GM12878 (cell line): ENCODE results near the gene CHRM5. TPM values are rescaled to one million over a fixed set of nuclear protein-coding genes. Genes with fewer than 3 reads are reported as not detected.

Source experiments
- ATAC-seq: fragments of 200-7000 bp; cut with Tn5 transposase; 3 replicates; pipeline ENCODE4 v1.9.1; 2020; ENCODE audit warnings: mild to moderate bottlenecking, moderate library complexity
- BruUV-seq: library from RNA; stranded (reverse); fragments of 400-500 nt; replicated peaks from 2 replicates; lab custom pipeline; 2021; lab: Mats Ljungman, UMichigan
- CTCF ChIA-PET: fragments of 300-600 bp; sonication (Branson Sonifier 250); formaldehyde crosslinking; extraction: SDS; loops from one replicate; lab custom pipeline; 2021; ENCODE audit warnings: inconsistent platforms; lab: Yijun Ruan, JAX
- POLR2A ChIA-PET: fragments of 350-600 bp; formaldehyde crosslinking; extraction: SDS; loops from one replicate; lab custom pipeline; 2021; ENCODE audit warnings: inconsistent platforms; lab: Charles Lee
- RAD21 ChIA-PET: fragments of 300-600 bp; sonication (Branson Sonifier 250); formaldehyde crosslinking; loops from one replicate; lab custom pipeline; 2023; ENCODE audit warnings: antibody characterized with exemption; ENCODE audit not compliant: unreplicated experiment; lab: Charles Lee
- SMC1A ChIA-PET: fragments of 300-600 bp; sonication (Branson Sonifier 250); formaldehyde crosslinking; loops from one replicate; lab custom pipeline; 2023; ENCODE audit not compliant: unreplicated experiment, uncharacterized antibody; lab: Charles Lee
- DNase-seq: peaks from one replicate; pipeline ENCODE4 v3.0.0-alpha.2; 2011; ENCODE audit warnings: low read depth, low spot score
- FAIRE-seq: peaks from 3 replicates; lab custom pipeline; 2011; peaks lifted over from hg19 to GRCh38; lab: Jason Lieb, UNC
- H2AFZ ChIP-seq: 2 replicates; pipeline ENCODE4 v1.6.0; 2011; ENCODE audit warnings: low read depth, low read length, control low read depth; ENCODE audit not compliant: control insufficient read depth
- H3K27ac ChIP-seq: 2 replicates; pipeline ENCODE4 v1.5.1; 2011; ENCODE audit warnings: control low read depth; ENCODE audit not compliant: control insufficient read depth, insufficient read depth
- H3K27me3 ChIP-seq, 2 experiments: replicated peaks in 1 of 2; 2 replicates each; pipeline versions ENCODE4 v1.6.0 to v1.6.1; 2011; ENCODE audit warnings: low read length in 1 of 2; ENCODE audit not compliant: control insufficient read depth in 2 of 2, insufficient read depth in 2 of 2
- H3K36me3 ChIP-seq, 2 experiments: 2 replicates each; pipeline ENCODE4 v1.5.1; 2011; ENCODE audit warnings: low read length in 1 of 2; ENCODE audit not compliant: control insufficient read depth in 2 of 2, insufficient read depth in 2 of 2
- H3K4me1 ChIP-seq: 2 replicates; pipeline ENCODE4 v1.6.1; 2011; ENCODE audit warnings: mild to moderate bottlenecking, low read length, moderate library complexity, mixed read lengths; ENCODE audit not compliant: control insufficient read depth, insufficient read depth
- H3K4me2 ChIP-seq: 2 replicates; pipeline ENCODE4 v1.6.0; 2011; ENCODE audit warnings: control low read depth; ENCODE audit not compliant: control insufficient read depth, insufficient read depth
- H3K4me3 ChIP-seq: fragments of 200-600 bp; sonication (generic); 2 replicates; pipeline ENCODE4 v1.5.1; 2016
- H3K79me2 ChIP-seq: 2 replicates; pipeline ENCODE4 v1.6.0; 2011; ENCODE audit warnings: low read length; ENCODE audit not compliant: control insufficient read depth, insufficient read depth
- H3K9ac ChIP-seq: 2 replicates; pipeline ENCODE4 v1.8.0; 2011; ENCODE audit warnings: low read length, control low read depth, mixed read lengths; ENCODE audit not compliant: control insufficient read depth, insufficient read depth
- H3K9me3 ChIP-seq: replicated peaks from 3 replicates; pipeline ENCODE4 v1.5.1; 2011; ENCODE audit warnings: mild to moderate bottlenecking, low read length; ENCODE audit not compliant: control insufficient read depth, insufficient read depth
- H4K20me1 ChIP-seq: 2 replicates; pipeline ENCODE4 v1.6.0; 2011; ENCODE audit not compliant: control insufficient read depth, insufficient read depth
- CEBPB ChIP-seq, 2 experiments: fragments of 150-350 bp in 1 of 2; IDR thresholded peaks; 2 replicates each; pipeline ENCODE4 v1.6.1; 2012 to 2014; ENCODE audit warnings: low read depth in 2 of 2, low read length in 2 of 2, borderline replicate concordance in 1 of 2, inconsistent platforms in 1 of 2
- GATAD2B ChIP-seq: fragments of 450-650 bp; conservative IDR thresholded peaks from 2 replicates; pipeline ENCODE4 v1.6.1; 2017; ENCODE audit warnings: low read depth, mild to moderate bottlenecking, moderate library complexity
- NBN ChIP-seq: fragments of 450-650 bp; IDR thresholded peaks from 2 replicates; pipeline ENCODE4 v1.6.1; 2016
- NFXL1 ChIP-seq: fragments of 450-650 bp; IDR thresholded peaks from 2 replicates; pipeline ENCODE4 v1.6.1; 2017; ENCODE audit warnings: antibody characterized with exemption, mild to moderate bottlenecking, borderline replicate concordance
- NR2F1 ChIP-seq: fragments of 450-650 bp; conservative IDR thresholded peaks from 2 replicates; pipeline ENCODE4 v1.6.1; 2017; ENCODE audit warnings: mild to moderate bottlenecking
- PAX5 ChIP-seq: IDR thresholded peaks from 2 replicates; pipeline ENCODE4 v1.6.1; 2011; ENCODE audit warnings: low read depth, low read length, borderline replicate concordance
- PAX8 ChIP-seq: fragments of 450-650 bp; IDR thresholded peaks from 2 replicates; pipeline ENCODE4 v1.6.1; 2017; ENCODE audit warnings: mild to moderate bottlenecking, moderate library complexity
- POLR2AphosphoS2 ChIP-seq: IDR thresholded peaks from 2 replicates; pipeline ENCODE4 v1.6.1; 2011; ENCODE audit warnings: low read depth, mild to moderate bottlenecking, low read length, improper control_type of control experiment, moderate library complexity
- RUNX3 ChIP-seq: IDR thresholded peaks from 2 replicates; pipeline ENCODE4 v1.6.1; 2012; ENCODE audit warnings: low read length, inconsistent platforms
- SP1 ChIP-seq: IDR thresholded peaks from one replicate; pipeline ENCODE4 v1.6.1; 2011; ENCODE audit warnings: low read depth, low read length
- ZNF207 ChIP-seq: fragments of 450-650 bp; IDR thresholded peaks from 2 replicates; pipeline ENCODE4 v1.6.1; 2014; ENCODE audit warnings: antibody characterized with exemption, mild to moderate bottlenecking, borderline replicate concordance
- ZNF274 ChIP-seq: IDR thresholded peaks from one replicate; pipeline ENCODE4 v1.8.0; 2011; ENCODE audit not compliant: insufficient read length, insufficient read depth
- ZSCAN29 ChIP-seq: fragments of 450-650 bp; IDR thresholded peaks from 2 replicates; pipeline ENCODE4 v1.6.1; 2017; ENCODE audit warnings: mild to moderate bottlenecking, moderate library complexity
- WGBS: methylation state at CpG from one replicate; pipeline ENCODE4 v1.1.6; 2016; ENCODE audit warnings: low lambda C conversion rate; ENCODE audit not compliant: insufficient replicate concordance, insufficient coverage; ENCODE audit errors: missing lambda C conversion rate; 5-methylcytosine and 5-hydroxymethylcytosine counted together
- in situ Hi-C: fragments of 300-500 bp; cut with MboI; formaldehyde crosslinking; loops from 9 replicates; pipeline ENCODE4 v1.14.3; 2018; ENCODE audit warnings: mixed read lengths
- intact Hi-C: fragments of 100-400 bp; cut with micrococcal nuclease; formaldehyde crosslinking; loops from one replicate; pipeline ENCODE4 v1.14.2; 2022; ENCODE audit not compliant: unreplicated experiment
- polyA plus RNA-seq, 11 experiments: library from polyadenylated mRNA; depleted of rRNA in 4 of 11; unstranded in 6 of 11; stranded (reverse) in 5 of 11; fragments of >200 nt; fragmentation: Nextera tagmentation in 4 of 11; fragmentation: Illumina TruSeq in 1 of 11; extraction: Ambion mirVana in 4 of 11; extraction: Trizol in 1 of 11; gene quantifications; 1 replicate in 1 of 11; 2 replicates in 10 of 11; pipeline versions ENCODE4 v1.2.1 to v1.2.3, GENCODE V29; 2011 to 2016; ENCODE audit warnings: inconsistent platforms in 2 of 11, missing spikeins in 2 of 11, low read depth in 1 of 11
- total RNA-seq, 4 experiments: library from RNA; depleted of rRNA in 3 of 4; stranded (reverse); fragments of >200 nt in 3 of 4; fragmentation: Illumina TruSeq in 1 of 4; extraction: Trizol in 1 of 4; gene quantifications; 2 replicates each; pipeline versions ENCODE4 v1.2.1 to v1.2.3, GENCODE V29; 2013 to 2021
- TF ChIP-seq, protein P1 (sequence below): IDR thresholded peaks from 2 replicates; pipeline ENCODE4 v1.6.1; 2011; ENCODE audit warnings: low read depth, mild to moderate bottlenecking, low read length, moderate library complexity, borderline replicate concordance; ENCODE audit errors: extremely low read depth

Gene CHRM5
- total and polyA plus RNA-seq, 10 of the 15 experiments (the other 5 are each of a cell fraction or from before 2014, with no cell fraction given): 0.01 to 0.10 (median 0.04) TPM; not detected in 6

GRCh38 chr15:34012461-34013028 is 44.2 kb downstream of the CHRM5 start:
- DNase-seq: no peak
- no peak overlapping the region for H3K9ac ChIP-seq
- H3K79me2 ChIP-seq: no peaks in the 10 kb centered on the region
- ATAC-seq: no peak
- no peak overlapping the region for H3K4me2 ChIP-seq
- no TSS peak for BruUV-seq
- no peaks in the 10 kb centered on the region for H3K4me1 ChIP-seq
- TF ChIP-seq GATAD2B (no peak), NFXL1 (no peak), POLR2AphosphoS2 (no peak), SP1 (no peak), NBN (no peak), CEBPB (IDR thresholded peaks at IDR 0.05; ENCODE audit: borderline replicate concordance in 1 of 2, low read depth in 2 of 2, low read length in 2 of 2) (no peak), PAX5 (no peak), NR2F1 (no peak), ZNF207 (no peak), ZSCAN29 (no peak), PAX8 (no peak), ZNF274 (no peak), RUNX3 (no peak)
- TF ChIP-seq, protein P1, sequence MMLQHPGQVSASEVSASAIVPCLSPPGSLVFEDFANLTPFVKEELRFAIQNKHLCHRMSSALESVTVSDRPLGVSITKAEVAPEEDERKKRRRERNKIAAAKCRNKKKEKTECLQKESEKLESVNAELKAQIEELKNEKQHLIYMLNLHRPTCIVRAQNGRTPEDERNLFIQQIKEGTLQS: no peak
- TF ChIP-seq, all 136 proteins: peak for 0
- Histone ChIP-seq H2AFZ (no peak overlapping the region), H3K27me3 (no peaks in the 10 kb centered on the region), H3K36me3 (no peaks in the 10 kb centered on the region), H3K4me3 (no peak overlapping the region), H4K20me1 (no peaks in the 10 kb centered on the region), H3K9me3 (no peaks in the 10 kb centered on the region), H3K27ac (no peak overlapping the region)
- CTCF ChIA-PET: no interaction called here
- POLR2A ChIA-PET: no interaction called here
- SMC1A ChIA-PET: interaction anchor here (0.6 to 0.8 kb wide), 3 partner anchors 120 to 468 kb away, joined by 3 to 4 read pairs (median 3); no protein-coding TSS in a partner anchor
- RAD21 ChIA-PET: no interaction called here
- FAIRE-seq: no peak
- in situ Hi-C loops: no loop called here
- intact Hi-C loops: no loop called here
- 61% methylated on average over 4 of the region's 4 CpGs for WGBS
